AG09319 (cell line): Measurements from ENCODE around the gene SHC3.

Experiments used
- DNase-seq: peaks from one replicate; pipeline ENCODE4 v3.0.0-alpha.2; 2010; ENCODE audit warnings: low read depth; ENCODE audit errors: extremely low read depth
- TF ChIP-seq, protein P1 (sequence below): IDR thresholded peaks from 2 replicates; pipeline ENCODE4 v1.5.1; 2011; ENCODE audit warnings: low read depth, mild to moderate bottlenecking, inconsistent platforms, low read length, moderate library complexity

The SHC3 gene

DNA sequence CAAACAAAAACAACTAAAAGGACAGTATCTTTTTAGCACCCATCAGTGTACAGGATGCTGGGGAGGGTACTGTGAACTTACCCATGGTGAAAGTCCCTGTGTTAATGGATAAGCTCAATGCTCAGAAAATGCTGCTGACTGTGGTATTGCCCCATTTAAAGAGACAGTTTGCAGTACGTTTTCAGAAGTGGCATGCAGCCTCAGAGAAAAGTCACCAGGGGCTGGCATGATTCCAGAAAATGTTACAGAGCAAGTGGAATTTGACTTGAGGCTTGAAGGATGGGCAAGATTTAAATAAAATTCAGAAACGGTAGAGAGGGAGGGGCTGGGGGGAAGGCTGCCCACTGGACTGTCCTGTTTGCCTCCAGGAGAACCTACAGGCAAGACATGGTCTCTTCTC is 180.1 kb downstream of the SHC3 start:
- no peak for DNase-seq
- TF ChIP-seq, protein P1, sequence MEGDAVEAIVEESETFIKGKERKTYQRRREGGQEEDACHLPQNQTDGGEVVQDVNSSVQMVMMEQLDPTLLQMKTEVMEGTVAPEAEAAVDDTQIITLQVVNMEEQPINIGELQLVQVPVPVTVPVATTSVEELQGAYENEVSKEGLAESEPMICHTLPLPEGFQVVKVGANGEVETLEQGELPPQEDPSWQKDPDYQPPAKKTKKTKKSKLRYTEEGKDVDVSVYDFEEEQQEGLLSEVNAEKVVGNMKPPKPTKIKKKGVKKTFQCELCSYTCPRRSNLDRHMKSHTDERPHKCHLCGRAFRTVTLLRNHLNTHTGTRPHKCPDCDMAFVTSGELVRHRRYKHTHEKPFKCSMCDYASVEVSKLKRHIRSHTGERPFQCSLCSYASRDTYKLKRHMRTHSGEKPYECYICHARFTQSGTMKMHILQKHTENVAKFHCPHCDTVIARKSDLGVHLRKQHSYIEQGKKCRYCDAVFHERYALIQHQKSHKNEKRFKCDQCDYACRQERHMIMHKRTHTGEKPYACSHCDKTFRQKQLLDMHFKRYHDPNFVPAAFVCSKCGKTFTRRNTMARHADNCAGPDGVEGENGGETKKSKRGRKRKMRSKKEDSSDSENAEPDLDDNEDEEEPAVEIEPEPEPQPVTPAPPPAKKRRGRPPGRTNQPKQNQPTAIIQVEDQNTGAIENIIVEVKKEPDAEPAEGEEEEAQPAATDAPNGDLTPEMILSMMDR: no peak

DNA sequence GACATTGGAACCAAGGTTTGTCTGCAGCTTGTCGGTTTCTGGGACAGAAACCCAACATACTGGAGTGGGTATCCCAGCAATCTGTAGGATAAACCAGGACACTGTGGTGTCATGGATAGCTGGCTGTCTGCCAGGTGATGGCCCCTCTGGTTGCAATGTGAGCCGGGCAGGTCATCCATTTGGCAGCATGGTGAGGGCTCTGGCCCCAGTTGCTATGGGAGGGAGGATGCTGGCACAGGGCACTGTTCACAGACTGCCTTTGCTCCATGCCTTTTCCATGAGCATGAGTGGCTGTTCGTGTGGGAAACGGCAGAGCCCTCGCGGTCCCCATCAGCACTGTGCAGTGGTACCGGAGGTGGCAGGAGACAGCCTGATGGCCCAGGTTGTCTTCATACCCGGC is 181.0 kb downstream of the SHC3 start:
- TF ChIP-seq, protein P1: no peak
- no peak for DNase-seq

DNA sequence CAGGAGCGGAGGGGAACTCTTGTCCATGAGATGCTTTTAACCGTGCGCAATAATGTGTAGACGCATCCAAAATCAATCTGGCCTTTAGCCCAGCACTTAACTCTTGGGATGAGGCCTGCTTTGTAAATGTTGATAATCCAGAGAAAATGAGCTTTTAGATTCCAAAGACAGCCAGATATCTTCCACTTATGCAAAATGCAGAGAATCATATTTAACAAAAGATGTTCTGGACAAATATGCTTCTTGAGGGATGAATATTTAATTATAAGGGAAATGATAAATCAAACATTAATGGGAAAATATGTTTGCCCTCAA is 181.7 kb downstream of the SHC3 start:
- DNase-seq: no peak
- TF ChIP-seq, protein P1: no peak

DNA sequence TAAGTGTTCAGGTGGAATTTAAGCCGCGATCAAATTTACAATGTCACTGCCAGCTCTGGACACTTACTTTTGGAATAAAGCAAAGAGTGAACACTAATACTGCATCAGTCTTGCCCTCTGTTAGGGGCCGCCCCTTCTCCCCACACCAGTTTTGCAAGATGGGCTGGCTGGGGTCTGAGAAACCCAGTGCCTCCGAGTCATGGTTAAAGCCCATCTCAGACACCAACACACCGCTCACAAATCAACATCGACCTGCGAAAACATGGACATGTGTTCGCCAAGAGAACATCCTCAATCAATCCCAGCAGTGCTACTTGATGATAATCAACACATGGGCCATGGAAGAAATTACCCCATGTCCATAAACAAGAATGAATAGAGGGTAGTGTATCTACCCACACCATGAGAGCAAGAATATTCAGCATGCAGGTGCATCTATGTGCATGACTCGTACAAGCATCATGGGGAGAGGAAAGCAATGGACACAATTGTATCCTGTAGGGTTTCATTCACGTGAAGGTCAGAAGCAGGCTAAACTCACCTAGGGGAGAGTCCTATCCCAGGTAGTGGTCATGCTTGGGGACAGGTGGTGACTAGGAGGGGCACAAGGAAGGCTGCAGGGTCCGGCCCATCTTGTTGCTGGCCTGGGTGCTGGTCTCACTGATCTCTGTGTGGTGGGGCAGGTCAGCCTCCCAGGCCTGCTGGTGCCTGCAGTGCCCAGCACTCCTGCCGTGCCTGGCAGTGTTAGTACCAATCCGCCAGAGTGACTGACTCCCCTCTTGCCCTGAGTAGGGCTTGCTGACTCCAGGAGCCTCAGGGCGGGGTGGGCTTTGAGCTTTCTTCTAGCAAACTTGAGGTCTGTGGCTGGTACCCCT is 182.3 kb downstream of the SHC3 start:
- DNase-seq: no peak
- TF ChIP-seq, protein P1: no peak

DNA sequence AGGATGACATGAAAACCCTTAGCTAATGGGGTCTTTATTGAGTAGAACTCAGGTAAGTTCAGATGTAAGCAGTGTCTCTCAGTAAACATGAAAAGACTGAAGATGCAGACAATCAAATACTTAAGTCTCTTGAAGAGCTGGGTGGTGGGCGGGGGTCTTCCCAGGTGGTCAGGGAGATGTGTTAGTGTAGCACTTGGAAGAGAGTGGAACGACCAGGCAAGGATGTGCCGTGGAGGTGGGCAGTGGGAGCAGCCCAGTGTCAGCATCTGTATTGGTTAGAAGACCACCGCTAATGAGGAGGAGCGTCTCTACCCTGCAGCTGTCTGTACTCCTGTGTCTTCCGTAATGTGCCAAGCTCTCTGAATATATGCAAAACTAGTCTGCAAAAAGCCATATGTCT is 183.0 kb downstream of the SHC3 start:
- TF ChIP-seq, protein P1: no peak
- DNase-seq: no peak

DNA sequence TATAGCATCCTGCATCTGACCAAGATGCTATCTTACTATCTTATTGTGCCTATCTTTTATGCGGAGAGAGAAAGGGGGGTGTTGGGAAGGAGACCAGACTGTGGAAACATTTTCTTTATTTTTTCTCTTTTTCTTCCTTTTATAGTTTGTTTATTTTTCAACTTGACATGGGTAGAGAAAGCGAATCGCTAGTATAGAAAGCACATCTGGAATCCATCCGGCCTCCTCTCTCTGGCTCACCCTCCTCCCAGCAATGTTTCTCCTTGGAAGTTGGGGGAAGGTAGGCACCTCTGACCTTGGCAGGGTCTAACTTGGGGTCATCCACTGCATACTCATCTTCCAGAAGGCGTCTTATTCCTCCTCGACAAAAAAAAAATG is 183.4 kb downstream of the SHC3 start:
- TF ChIP-seq, protein P1: no peak
- no peak for DNase-seq

DNA sequence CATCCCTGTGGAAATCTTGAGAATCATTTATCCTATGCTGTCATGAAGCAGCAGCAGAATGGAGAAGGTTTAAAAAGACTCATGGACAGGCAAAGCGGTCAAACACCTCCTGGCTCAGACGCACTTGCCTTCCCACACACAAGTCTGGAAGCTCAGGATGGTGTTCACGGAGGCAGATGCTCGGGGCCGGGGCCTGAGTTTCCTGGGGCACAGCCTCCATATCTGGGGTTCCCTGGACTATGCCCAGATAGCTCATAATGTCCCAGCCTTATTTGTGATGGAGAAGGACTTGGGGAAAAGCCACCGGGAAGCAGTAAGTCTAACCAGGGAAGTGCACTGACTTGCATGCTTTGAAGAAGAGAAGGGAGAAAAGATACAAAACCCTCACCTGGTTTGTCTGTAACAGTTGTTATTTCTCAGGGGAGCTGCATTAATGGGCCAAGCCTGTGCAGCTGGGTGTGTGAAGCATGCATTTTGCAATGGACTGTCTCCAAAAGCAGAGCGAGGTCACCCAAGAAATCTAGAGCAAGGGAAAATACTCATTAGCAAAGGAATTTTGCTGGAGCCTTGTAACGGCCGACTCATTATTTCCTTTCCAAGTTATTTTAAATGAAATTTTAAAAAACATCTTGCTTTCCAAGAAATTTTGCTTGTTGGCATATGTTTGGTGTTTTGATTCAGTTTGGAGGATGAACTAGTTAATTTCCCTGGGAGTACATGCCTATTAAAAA is 184.0 kb downstream of the SHC3 start:
- TF ChIP-seq, protein P1: no peak
- no peak for DNase-seq
